Measurements from ENCODE around the gene JDP2. TPM values are rescaled to one million over a fixed set of nuclear protein-coding genes. Genes with fewer than 3 reads are reported as not detected.

Gene JDP2
- total RNA-seq, 1 donor from 2014 or later, result 19.3 TPM

- DNase-seq, result no peak
These were observed 87.8 kb downstream of the JDP2 start for GRCh38 chr14:75515629-75515996.

- DNase-seq, result no peak
These were observed 90.8 kb downstream of the JDP2 start for GRCh38 chr14:75518625-75519024.

DNA sequence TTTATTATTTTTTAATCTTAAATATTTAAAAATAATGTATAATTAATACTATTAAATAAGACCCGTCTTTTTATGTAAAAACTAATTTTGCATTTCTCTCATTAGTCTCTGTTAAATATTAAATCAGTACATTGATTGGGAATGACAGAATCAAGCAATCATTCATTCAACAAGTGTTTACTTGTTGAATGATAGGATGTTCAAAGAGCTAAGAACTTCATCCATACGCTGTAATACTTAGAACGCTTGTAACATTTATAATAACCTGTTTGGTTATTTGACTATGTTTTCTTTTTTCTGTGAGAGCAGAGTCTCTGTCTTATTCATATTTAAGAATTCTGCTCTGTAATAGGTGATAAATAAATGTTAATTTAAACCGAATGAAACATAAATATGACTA lies 91.6 kb downstream of the JDP2 start:
- no peak for DNase-seq

DNA sequence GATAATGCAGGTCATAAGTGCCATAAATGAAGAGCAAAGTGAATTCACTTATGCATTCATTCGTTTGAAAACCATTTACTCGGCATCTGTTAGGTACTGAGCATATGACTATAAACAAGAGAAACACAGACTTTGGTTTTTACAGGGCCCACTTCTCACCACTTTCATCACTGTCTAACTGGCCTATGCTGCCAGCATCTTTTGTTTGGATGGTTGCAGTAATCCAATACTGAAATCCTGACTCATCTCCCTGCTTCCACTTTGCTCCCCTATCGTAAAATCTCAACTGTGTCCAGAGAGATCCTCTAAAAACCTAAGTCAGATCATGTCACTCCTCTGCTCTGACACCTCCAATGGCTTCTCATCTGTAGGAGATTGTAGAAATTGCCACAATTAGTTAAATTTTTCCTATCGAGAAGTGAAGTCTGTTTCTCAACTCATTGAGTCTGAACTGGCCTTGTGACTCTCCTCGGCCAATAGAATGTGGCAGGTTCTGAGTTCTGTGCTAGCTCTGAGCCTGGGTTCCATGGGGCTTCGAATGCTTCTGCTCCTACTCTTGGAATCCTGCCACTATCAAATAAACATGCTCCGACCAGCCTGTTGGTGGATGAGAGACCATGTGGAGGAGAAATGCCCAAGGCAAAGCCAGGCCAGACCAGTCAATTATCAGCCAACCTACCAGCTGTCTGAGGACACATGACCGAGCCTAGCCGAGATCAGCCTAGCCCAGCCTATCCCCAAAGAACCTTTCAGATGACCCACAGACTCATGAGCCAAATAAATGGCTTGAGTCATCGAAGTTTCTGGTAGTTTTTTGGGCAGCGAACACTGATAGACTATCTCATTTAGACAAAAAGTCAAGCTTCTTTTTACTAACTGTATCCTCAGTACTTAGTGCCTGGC lies 92.3 kb downstream of the JDP2 start:
- no peak for DNase-seq

- no peak for DNase-seq
These were observed 93.0 kb downstream of the JDP2 start for GRCh38 chr14:75520852-75521251.

DNA sequence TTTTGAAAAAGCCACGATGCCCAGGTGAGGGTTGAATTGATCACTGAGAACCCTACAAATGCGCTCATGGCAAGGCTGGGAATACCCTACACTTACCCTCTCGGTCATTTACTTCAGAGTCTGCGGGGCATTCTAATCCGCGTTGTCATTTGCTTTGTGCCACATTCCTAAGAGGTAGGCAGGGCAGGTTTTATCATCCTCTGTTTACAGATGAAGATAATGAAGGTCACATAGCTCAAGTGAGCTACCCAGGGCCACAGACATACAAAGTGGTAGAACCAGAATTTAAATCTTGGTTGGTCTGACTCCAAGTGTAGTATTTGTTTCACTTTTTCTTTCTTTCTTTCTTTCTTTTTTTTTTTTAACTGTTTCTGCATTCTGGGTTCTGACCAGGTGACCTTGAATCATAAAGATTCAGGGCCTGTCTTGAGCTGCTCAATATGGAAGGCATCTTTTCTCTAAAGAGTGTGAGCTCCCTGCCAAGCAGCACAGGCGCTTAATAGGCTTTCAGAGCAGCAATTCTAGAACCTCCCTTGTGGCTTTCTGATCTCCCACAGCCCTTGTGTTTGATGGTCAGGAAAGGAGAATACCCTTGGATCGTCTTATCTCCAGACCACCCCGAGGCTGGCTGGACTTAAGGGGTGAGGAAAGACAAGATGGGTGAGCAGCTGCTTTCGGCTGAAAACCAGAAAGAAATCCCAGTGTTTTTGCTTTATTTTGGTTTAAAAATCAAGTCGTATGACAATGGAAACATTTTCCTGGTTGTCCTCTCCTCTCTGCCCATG lies 93.8 kb downstream of the JDP2 start:
- DNase-seq, result no peak

DNA sequence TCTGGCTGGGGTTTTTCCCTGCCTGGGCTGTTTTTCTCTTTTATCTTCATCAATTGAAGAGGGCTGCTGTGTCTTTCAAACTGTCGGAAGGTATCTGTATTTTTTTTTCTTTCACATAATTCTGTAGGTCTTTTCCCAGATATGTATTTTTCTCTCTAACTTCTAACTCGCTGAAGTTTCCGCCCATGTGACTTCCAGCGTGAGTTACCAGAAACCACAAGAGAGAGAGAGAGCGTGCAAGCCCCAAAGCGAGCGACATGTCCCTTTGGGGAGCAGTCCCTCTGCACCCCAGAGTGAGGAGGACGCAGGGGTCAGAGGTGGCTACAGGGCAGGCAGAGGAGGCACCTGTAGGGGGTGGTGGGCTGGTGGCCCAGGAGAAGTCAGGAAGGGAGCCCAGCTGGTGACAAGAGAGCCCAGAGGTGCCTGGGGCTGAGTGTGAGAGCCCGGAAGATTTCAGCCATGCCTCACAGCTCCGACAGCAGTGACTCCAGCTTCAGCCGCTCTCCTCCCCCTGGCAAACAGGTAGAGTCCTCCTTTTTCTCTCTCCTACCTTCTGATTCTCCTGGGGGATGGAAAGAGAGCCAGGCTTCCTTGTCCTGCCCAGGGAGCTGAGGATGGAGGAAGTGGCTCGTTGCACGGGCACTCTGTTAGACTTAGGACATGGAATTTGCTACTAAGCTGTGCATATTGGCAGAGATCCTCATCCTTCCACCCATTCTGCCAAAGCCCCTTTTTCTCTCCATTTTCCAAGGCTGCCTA lies 94.6 kb downstream of the JDP2 start, which contains the start of gene BATF:
Gene BATF, plus strand, starts transcription at position 246 of the 759 bp plus-strand sequence. Its CDS starts 214 bp downstream, at position 460.
- no peak for DNase-seq

GRCh38 chr14:75522983-75523318 lies 95.1 kb downstream of the JDP2 start:
- no peak for DNase-seq

Other genes with a start within 250 kb of the JDP2 start
- gene FOS, start 149.2 kb upstream of the JDP2 start, total RNA-seq, result 131 TPM
- gene BATF, start 94.4 kb downstream of the JDP2 start, total RNA-seq, result 1.4 TPM
- 5.6 TPM for gene FLVCR2, start 150.6 kb downstream of the JDP2 start, total RNA-seq
- gene ERG28, start 232.9 kb downstream of the JDP2 start, total RNA-seq, result 5.3 TPM
- 30.7 TPM for gene TTLL5, start 233.2 kb downstream of the JDP2 start, total RNA-seq

Data from skin of body (tissue), 2 donors.